Glutamatergic neuron (in vitro differentiated cells): ENCODE results near the gene ADK. TPM values are rescaled to one million over a fixed set of nuclear protein-coding genes. Genes with fewer than 3 reads are reported as not detected.
"Not testable (repeated sequence)": the region's sequence is repeated elsewhere in the genome, so short reads cannot be mapped to it uniquely, and the experiment has no call there.

Source experiments
- DNase-seq: peaks from one replicate; pipeline ENCODE4 v3.0.0; 2022
- H3K27ac Mint-ChIP-seq: one replicate; pipeline ENCODE4 v1.8.0; 2020; ENCODE audit warnings: mild to moderate bottlenecking, mixed read lengths, inconsistent platforms; ENCODE audit not compliant: unreplicated experiment
- H3K27me3 Mint-ChIP-seq: one replicate; pipeline ENCODE4 v1.8.0; 2020; ENCODE audit warnings: mild to moderate bottlenecking, moderate library complexity, mixed read lengths, inconsistent platforms; ENCODE audit not compliant: unreplicated experiment
- H3K36me3 Mint-ChIP-seq: one replicate; pipeline ENCODE4 v1.8.0; 2020; ENCODE audit warnings: mild to moderate bottlenecking, mixed read lengths, inconsistent platforms; ENCODE audit not compliant: unreplicated experiment
- H3K4me1 Mint-ChIP-seq: one replicate; pipeline ENCODE4 v1.8.0; 2020; ENCODE audit warnings: mild to moderate bottlenecking, low read depth, mixed read lengths, inconsistent platforms; ENCODE audit not compliant: unreplicated experiment
- H3K4me3 Mint-ChIP-seq: one replicate; pipeline ENCODE4 v1.8.0; 2020; ENCODE audit warnings: mild to moderate bottlenecking, mixed read lengths, inconsistent platforms; ENCODE audit not compliant: unreplicated experiment
- H3K9me3 Mint-ChIP-seq: one replicate; pipeline ENCODE4 v1.8.0; 2020; ENCODE audit warnings: mild to moderate bottlenecking, moderate library complexity, mixed read lengths, inconsistent platforms; ENCODE audit not compliant: unreplicated experiment
- total RNA-seq: library from RNA; stranded (reverse); fragmentation: NEBNext Ultra II Directional; extraction: Animal tissue kit (Norgen Biotek cat#: 25700); gene quantifications from one replicate; pipeline ENCODE4 v1.2.1, GENCODE V29; 2021; ENCODE audit not compliant: unreplicated experiment
- TF ChIP-seq, protein P1 (sequence below): fragments of 200-600 bp; sonication (generic); IDR thresholded peaks from one replicate; pipeline ENCODE4 v1.5.0; 2021; ENCODE audit not compliant: partially characterized antibody, unreplicated experiment

The ADK gene
- total RNA-seq, 1 donor from 2014 or later = 16.4 TPM

- Mint-ChIP-seq H3K4me1 (peaks cover 7% of the 10 kb centered on the region), H3K4me3 (no peak overlapping the region), H3K27ac (no peak overlapping the region), H3K9me3 (no peaks in the 10 kb centered on the region), H3K36me3 (no peaks in the 10 kb centered on the region), H3K27me3 (no peaks in the 10 kb centered on the region)
- TF ChIP-seq, protein P1, sequence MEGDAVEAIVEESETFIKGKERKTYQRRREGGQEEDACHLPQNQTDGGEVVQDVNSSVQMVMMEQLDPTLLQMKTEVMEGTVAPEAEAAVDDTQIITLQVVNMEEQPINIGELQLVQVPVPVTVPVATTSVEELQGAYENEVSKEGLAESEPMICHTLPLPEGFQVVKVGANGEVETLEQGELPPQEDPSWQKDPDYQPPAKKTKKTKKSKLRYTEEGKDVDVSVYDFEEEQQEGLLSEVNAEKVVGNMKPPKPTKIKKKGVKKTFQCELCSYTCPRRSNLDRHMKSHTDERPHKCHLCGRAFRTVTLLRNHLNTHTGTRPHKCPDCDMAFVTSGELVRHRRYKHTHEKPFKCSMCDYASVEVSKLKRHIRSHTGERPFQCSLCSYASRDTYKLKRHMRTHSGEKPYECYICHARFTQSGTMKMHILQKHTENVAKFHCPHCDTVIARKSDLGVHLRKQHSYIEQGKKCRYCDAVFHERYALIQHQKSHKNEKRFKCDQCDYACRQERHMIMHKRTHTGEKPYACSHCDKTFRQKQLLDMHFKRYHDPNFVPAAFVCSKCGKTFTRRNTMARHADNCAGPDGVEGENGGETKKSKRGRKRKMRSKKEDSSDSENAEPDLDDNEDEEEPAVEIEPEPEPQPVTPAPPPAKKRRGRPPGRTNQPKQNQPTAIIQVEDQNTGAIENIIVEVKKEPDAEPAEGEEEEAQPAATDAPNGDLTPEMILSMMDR = no peak
- DNase-seq = no peak
Observed at GRCh38 chr10:74450602-74451001, 299.6 kb downstream of the ADK start.

GRCh38 chr10:74451127-74451829, 300.3 kb downstream of the ADK start:
- Mint-ChIP-seq H3K27ac (no peak overlapping the region), H3K4me3 (no peak overlapping the region), H3K9me3 (no peaks in the 10 kb centered on the region), H3K4me1 (peaks cover 7% of the 10 kb centered on the region), H3K27me3 (no peaks in the 10 kb centered on the region), H3K36me3 (no peaks in the 10 kb centered on the region)
- TF ChIP-seq, protein P1 = no peak
- no peak for DNase-seq

DNA sequence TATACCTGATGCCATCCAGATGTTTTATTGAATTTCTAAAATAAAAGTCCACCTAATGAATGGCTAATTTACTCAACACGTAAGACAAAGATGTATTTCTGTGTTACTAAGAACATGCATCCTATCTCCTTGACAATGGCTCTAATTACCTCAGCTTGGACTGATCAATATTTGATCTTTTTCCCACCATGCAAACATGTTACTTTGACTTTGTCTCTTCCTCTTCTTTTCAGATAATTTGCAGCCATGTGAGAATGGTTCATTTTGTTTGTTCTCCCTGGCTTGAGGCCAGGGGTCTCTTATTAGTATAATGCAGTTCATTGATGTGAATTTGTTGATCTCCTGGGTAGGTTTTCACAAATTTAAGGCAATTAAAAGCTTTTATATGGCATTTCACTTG, 302.1 kb downstream of the ADK start:
- Mint-ChIP-seq H3K27ac (peak overlapping the region; percentile 34), H3K4me1 (peaks cover 7% of the 10 kb centered on the region), H3K4me3 (no peak overlapping the region), H3K36me3 (peaks cover 7% of the 10 kb centered on the region), H3K9me3 (no peaks in the 10 kb centered on the region), H3K27me3 (no peaks in the 10 kb centered on the region)
- TF ChIP-seq, protein P1 = no peak
- no peak for DNase-seq

- not testable (repeated sequence) for H3K27me3 Mint-ChIP-seq, DNase-seq, H3K4me3 Mint-ChIP-seq, H3K9me3 Mint-ChIP-seq, H3K27ac Mint-ChIP-seq, H3K36me3 Mint-ChIP-seq, H3K4me1 Mint-ChIP-seq
Observed at GRCh38 chr10:74457478-74457877, 306.5 kb downstream of the ADK start.

DNA sequence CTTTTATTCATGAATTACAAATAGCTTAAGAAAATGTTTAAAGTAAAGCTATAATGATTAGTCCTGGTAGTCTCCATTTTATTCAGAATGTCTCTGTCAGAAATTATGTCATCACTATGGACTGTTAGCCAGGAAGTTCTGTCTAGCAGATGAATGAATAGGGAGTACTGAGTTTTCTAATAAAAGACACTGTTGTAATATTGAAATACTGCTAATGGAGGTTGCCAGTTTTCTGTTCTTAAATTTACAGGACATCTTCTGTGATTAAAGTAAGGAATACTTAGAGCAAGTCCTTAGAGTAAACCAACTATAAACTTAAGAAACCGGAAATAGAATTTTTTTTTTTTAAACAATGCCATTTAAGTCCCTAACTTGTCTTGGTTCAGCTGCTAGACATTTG, 309.8 kb downstream of the ADK start:
- peaks cover 1% of the 10 kb centered on the region for H3K27me3 Mint-ChIP-seq
- H3K4me1 Mint-ChIP-seq = no peaks in the 10 kb centered on the region
- DNase-seq = no peak
- H3K4me3 Mint-ChIP-seq = no peak overlapping the region
- TF ChIP-seq, protein P1 = no peak
- peaks cover 2% of the 10 kb centered on the region for H3K9me3 Mint-ChIP-seq
- H3K27ac Mint-ChIP-seq = no peak overlapping the region
- peaks cover 7% of the 10 kb centered on the region for H3K36me3 Mint-ChIP-seq
